Measurements from ENCODE around the gene C11orf21. TPM values are rescaled to one million over a fixed set of nuclear protein-coding genes. Genes with fewer than 3 reads are reported as not detected.

Gene C11orf21
- total and polyA plus RNA-seq, 2 of the 8 experiments (the other 6 are each of a cell fraction or from before 2014, with no cell fraction given), result not detected

DNA sequence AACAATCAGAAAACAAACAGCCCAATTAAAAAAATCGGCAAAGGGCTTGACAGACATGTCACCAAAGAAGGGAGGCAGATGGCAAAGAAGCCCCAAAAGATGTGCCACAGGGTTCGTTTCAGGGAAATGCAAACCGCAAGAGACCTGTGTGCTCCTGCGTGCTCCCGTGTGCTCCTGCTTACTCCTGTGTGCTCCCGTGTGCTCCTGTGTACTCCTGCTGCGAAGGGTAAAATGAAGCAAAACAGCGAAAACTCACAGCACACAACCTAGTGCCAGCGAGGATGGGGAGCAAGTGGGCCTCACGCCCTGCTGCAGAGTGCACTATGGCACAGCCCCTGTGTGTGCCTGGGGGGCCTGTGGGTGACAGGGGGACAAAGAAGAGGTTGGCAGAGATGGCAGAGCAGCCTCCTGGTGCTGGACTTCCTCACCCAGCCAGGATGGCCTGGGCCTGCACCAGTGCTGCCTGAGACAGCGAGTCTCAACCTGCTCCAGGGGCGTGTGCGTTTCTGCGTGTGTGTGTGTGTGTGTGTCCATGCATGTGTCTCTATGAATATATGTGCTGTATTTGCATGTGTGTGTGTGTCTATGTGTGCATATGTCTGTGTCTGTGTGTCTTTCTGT is 45.3 kb downstream of the C11orf21 start (continued):
- TF ChIP-seq RBBP5 (IDR thresholded peaks at IDR 0.05; ENCODE audit: borderline replicate concordance, low read depth, low read length) (no peak), MAFK (IDR thresholded peaks at IDR 0.05; ENCODE audit: low read depth, low read length) (no peak), RNF2 (IDR thresholded peaks at IDR 0.05; ENCODE audit: borderline replicate concordance, low read depth, low read length, missing control alignments, poor library complexity, severe bottlenecking) (no peak), CHD2 (IDR thresholded peaks at IDR 0.05; ENCODE audit: low read length) (no peak), CHD7 (IDR thresholded peaks at IDR 0.05; ENCODE audit: insufficient replicate concordance, low read length) (no peak), SP4 (IDR thresholded peaks at IDR 0.05; ENCODE audit: low read length) (no peak), KDM1A (IDR thresholded peaks at IDR 0.05; ENCODE audit: borderline replicate concordance, low read length) (no peak)

All from H1 (cell line).